Right lobe of liver (tissue), 4 donors: Measurements from ENCODE around the gene PTPRD.

Experiments used
- POLR2A ChIP-seq: fragments of 450-650 bp; IDR thresholded peaks from one replicate; pipeline ENCODE4 v1.6.1; 2017; ENCODE audit warnings: antibody characterized with exemption, mild to moderate bottlenecking
- TF ChIP-seq, protein P1 (sequence below), 4 donors: fragments of 200-600 bp in 3 of 4; fragments of 450-650 bp in 1 of 4; IDR thresholded peaks; one replicate each; pipeline versions ENCODE4 v1.5.1 to v1.8.0; 2016 to 2022; ENCODE audit warnings: antibody characterized with exemption in 4 of 4, mild to moderate bottlenecking in 2 of 4
- donor health status: DM: no; HTN: no; CAD: no.
- donor health status: DM: no; HTN: no; CAD: no.
- donor health status: DM: no; HTN: yes; CAD: no.

DNA sequence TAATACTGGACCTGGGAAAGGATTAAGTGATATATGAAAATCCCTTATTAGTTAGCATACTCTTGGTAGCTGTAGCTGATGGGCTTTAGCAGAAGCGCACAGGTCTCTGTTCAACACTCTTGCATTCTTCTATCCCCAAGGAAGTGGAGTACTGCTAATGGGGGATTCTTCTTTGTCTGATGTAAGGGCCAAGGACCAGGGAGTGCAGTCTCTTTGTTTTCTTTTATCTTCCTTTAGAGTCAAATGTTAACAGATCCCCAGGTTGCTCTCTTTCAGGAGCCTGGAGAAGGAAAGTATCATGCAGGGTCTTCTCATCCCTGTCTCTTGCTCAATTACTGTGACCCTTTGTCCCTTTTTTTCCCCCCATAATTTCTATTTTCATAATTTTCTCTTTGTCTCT is 1666.3 kb downstream of the PTPRD start:
- no peak for TF ChIP-seq POLR2A
- TF ChIP-seq, protein P1, sequence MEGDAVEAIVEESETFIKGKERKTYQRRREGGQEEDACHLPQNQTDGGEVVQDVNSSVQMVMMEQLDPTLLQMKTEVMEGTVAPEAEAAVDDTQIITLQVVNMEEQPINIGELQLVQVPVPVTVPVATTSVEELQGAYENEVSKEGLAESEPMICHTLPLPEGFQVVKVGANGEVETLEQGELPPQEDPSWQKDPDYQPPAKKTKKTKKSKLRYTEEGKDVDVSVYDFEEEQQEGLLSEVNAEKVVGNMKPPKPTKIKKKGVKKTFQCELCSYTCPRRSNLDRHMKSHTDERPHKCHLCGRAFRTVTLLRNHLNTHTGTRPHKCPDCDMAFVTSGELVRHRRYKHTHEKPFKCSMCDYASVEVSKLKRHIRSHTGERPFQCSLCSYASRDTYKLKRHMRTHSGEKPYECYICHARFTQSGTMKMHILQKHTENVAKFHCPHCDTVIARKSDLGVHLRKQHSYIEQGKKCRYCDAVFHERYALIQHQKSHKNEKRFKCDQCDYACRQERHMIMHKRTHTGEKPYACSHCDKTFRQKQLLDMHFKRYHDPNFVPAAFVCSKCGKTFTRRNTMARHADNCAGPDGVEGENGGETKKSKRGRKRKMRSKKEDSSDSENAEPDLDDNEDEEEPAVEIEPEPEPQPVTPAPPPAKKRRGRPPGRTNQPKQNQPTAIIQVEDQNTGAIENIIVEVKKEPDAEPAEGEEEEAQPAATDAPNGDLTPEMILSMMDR (IDR thresholded peaks at IDR 0.05), result no peak
